ENCODE results near the gene TMIGD2.
"Not testable (repeated sequence)": the region's sequence is repeated elsewhere in the genome, so short reads cannot be mapped to it uniquely, and the experiment has no call there.

TMIGD2 gene

DNA sequence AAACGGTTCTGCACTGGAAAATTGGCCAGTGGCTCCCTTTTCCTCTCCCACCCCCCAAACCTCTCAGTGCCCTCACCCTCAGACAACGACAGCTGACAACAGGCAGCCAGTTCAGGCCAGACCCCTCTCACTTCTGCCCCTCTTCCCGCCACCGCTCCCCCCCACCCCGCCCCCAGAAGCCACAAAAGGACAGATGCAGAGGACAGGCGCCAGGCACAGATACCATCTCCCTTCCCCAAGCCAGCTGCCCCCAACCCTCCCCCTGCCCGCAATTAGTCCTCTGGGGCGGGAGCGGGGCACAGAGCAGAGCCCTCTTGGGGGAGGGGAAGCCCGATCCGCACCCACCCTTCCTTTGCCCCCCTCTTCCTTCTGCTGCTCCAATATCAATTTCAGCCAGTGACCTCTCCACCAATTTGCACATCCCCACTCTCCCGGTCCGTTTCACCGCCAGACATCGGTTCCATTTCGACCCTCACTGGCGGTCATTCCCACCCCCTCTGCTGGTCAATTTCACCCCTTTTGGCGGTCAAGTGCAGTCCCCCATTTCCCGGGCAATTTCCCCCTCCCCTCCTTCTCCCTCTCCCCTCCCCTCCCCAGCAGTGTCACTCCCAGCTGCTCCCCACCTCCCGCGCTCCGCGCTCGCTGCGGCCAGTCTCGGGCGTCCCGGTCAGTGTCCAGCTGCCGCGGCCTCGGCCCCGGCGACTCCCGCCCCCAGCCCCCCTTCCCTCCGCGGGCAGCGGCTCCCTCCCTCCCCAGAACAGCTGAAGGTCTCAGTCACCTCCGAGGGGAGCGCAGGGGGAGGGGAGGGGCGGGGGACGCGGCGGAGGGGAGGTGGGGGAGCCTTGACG, 23.5 kb downstream of the TMIGD2 start, which contains the start of gene SHD:
Gene SHD (plus strand): TSS at position 848 of the 848 bp plus-strand sequence. CDS start 798 bp downstream, outside the sequence.
- H3K36me3 ChIP-seq (ENCODE audit: control insufficient read depth in 4 of 4, insufficient read depth in 4 of 4, low read length in 3 of 4): no peaks in the 10 kb centered on the region
- ChIA-PET POLR2A (no interaction called here), CTCF (interaction anchor here (0.6 to 2.0 kb wide), 4 partner anchors 11 to 75 kb away, joined by 3 to 12 read pairs (median 3); no protein-coding TSS in a partner anchor)
- no peaks in the 10 kb centered on the region for H3K9me3 ChIP-seq (ENCODE audit: control extremely low read depth in 1 of 5, control insufficient read depth in 4 of 5, insufficient read depth in 2 of 5, low read depth in 1 of 5, low read length in 4 of 5)
- peak within 1 kb of the TSS; percentile 13 to 72 (median 48) for H3K4me3 ChIP-seq (ENCODE audit: control insufficient read depth in 1 of 7, extremely low read depth in 1 of 7, insufficient read depth in 4 of 7, low read depth in 2 of 7, low read length in 6 of 7)
- no peak within 1 kb of the TSS for H3K27ac ChIP-seq (ENCODE audit: insufficient read depth in 1 of 2, low read depth in 1 of 2, low read length in 2 of 2, poor library complexity in 1 of 2, severe bottlenecking in 2 of 2)
- peak in 2 of 3 donors; percentile 53 to 66 for DNase-seq
- peaks cover 0 to 27% (median 23%) of the 10 kb centered on the region in 4 experiments for H3K4me1 ChIP-seq (ENCODE audit: control extremely low read depth in 1 of 4, control insufficient read depth in 4 of 4, insufficient read depth in 4 of 4, low read length in 3 of 4)
- peaks cover 0 to 33% (median 6%) of the 10 kb centered on the region in 5 experiments for H3K27me3 ChIP-seq (replicated peaks in 2 of 5; ENCODE audit: control insufficient read depth in 4 of 5, insufficient read depth in 5 of 5, low read length in 4 of 5)
- 0% methylated on average over 14 of the region's 44 CpGs for WGBS (ENCODE audit: insufficient coverage)

DNA sequence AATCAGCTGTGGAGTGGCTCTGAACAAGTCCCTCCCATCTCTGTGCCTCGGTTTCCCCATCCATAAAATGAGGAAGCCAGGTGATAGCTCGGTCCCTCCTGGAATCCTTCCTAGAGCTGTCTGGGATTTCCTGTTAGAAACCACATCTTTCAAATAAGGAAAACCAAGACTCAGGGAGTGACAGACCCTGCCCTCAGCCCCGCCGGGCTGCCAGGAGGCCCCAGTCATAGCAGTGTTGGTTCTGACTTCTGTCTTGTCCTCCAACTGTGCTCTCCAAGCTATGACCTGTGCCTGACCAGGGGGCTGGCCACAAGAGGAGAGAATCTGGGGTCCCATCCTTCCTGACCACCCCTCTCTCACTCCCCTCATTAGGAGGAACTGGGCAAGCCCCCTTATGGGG, 24.2 kb downstream of the TMIGD2 start:
- CTCF ChIA-PET: interaction anchor here (0.7 to 2.0 kb wide), 3 partner anchors 11 to 75 kb away, joined by 3 to 12 read pairs (median 3); no protein-coding TSS in a partner anchor
- no peak for DNase-seq

DNA sequence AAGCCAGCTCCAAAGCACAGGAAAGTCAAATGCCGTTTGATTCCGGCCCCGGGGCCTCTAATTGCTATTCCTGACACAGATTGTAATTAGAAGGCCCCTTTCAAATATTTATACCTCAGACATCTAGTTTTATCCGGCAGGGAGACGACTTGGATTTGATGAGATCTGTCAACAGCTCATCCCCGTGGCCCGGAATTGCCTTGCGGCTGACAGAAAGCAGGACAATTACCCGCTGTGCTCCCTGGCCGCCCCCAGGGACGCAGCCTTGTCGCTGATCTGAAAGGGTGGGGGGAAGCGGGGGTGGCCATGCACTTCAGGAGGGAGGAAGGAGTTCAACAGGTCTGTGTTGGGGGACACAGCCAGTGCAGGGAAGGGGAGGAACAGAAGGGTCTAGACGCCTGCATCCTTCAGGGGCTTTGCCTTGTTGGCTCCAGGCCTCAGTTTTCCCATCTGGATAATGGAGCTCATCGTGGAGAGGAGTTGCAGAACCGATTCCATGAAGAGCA, 24.9 kb downstream of the TMIGD2 start:
- H3K9me3 ChIP-seq (ENCODE audit: control extremely low read depth in 1 of 5, control insufficient read depth in 4 of 5, insufficient read depth in 2 of 5, low read depth in 1 of 5, low read length in 4 of 5): no peaks in the 10 kb centered on the region
- no peak overlapping the region for H3K4me3 ChIP-seq (ENCODE audit: control insufficient read depth in 1 of 7, extremely low read depth in 1 of 7, insufficient read depth in 4 of 7, low read depth in 2 of 7, low read length in 6 of 7)
- H3K27ac ChIP-seq (ENCODE audit: insufficient read depth in 1 of 2, low read depth in 1 of 2, low read length in 2 of 2, poor library complexity in 1 of 2, severe bottlenecking in 2 of 2): no peak overlapping the region
- H3K27me3 ChIP-seq (replicated peaks in 2 of 5; ENCODE audit: control insufficient read depth in 4 of 5, insufficient read depth in 5 of 5, low read length in 4 of 5): peaks cover 0 to 26% (median 6%) of the 10 kb centered on the region in 5 experiments
- no peak for DNase-seq
- H3K4me1 ChIP-seq (ENCODE audit: control extremely low read depth in 1 of 4, control insufficient read depth in 4 of 4, insufficient read depth in 4 of 4, low read length in 3 of 4): peaks cover 0 to 27% (median 23%) of the 10 kb centered on the region in 4 experiments
- WGBS (ENCODE audit: insufficient coverage): 54% methylated on average over 13 of the region's 16 CpGs
- CTCF ChIA-PET: interaction anchor here (0.7 to 2.0 kb wide), 5 partner anchors 10 to 75 kb away, joined by 3 to 12 read pairs (median 3); no protein-coding TSS in a partner anchor
- POLR2A ChIA-PET: interaction anchor here (0.6 kb wide), 2 partner anchors 198 to 904 kb away, joined by 4 read pairs; no protein-coding TSS in a partner anchor
- peaks cover 0 to 2% (median 0%) of the 10 kb centered on the region in 4 experiments for H3K36me3 ChIP-seq (ENCODE audit: control insufficient read depth in 4 of 4, insufficient read depth in 4 of 4, low read length in 3 of 4)

More for the DNA sequence above, 24.2 kb downstream of the TMIGD2 start:
- Histone ChIP-seq H3K36me3 (ENCODE audit: control insufficient read depth in 4 of 4, insufficient read depth in 4 of 4, low read length in 3 of 4) (no peaks in the 10 kb centered on the region), H3K27me3 (replicated peaks in 2 of 5; ENCODE audit: control insufficient read depth in 4 of 5, insufficient read depth in 5 of 5, low read length in 4 of 5) (peaks cover 0 to 31% (median 6%) of the 10 kb centered on the region in 5 experiments), H3K4me3 (ENCODE audit: control insufficient read depth in 1 of 7, extremely low read depth in 1 of 7, insufficient read depth in 4 of 7, low read depth in 2 of 7, low read length in 6 of 7) (peak overlapping the region in 2 of 7 experiments; percentile 33 to 72), H3K27ac (ENCODE audit: insufficient read depth in 1 of 2, low read depth in 1 of 2, low read length in 2 of 2, poor library complexity in 1 of 2, severe bottlenecking in 2 of 2) (no peak overlapping the region), H3K4me1 (ENCODE audit: control extremely low read depth in 1 of 4, control insufficient read depth in 4 of 4, insufficient read depth in 4 of 4, low read length in 3 of 4) (peaks cover 0 to 27% (median 23%) of the 10 kb centered on the region in 4 experiments), H3K9me3 (ENCODE audit: control extremely low read depth in 1 of 5, control insufficient read depth in 4 of 5, insufficient read depth in 2 of 5, low read depth in 1 of 5, low read length in 4 of 5) (no peaks in the 10 kb centered on the region)
- 5% methylated on average over 4 of the region's 4 CpGs for WGBS (ENCODE audit: insufficient coverage)
- POLR2A ChIA-PET: interaction anchor here (0.6 kb wide), 1 partner anchor 197 kb away, joined by 4 read pairs; no protein-coding TSS in a partner anchor

DNA sequence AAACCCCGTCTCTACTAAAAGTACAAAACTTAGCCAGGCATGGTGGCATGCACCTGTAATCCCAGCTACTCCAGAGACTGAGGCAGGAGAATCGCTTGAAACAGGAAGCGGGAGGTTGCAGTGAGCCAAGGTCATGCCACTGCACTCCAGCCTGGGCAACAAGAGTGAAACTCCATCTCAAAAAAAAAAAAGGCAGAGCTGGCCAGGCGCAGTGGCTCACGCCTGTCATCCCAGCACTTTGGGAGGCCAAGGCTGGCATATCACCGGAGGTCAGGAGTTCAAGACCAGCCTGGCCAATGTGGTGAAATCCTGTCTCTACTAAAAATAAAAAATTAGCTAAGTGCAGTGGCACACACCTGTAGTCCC, 27.9 kb downstream of the TMIGD2 start:
- Histone ChIP-seq H3K36me3 (ENCODE audit: control insufficient read depth in 4 of 4, insufficient read depth in 4 of 4, low read length in 3 of 4) (peaks cover 0 to 13% (median 6%) of the 10 kb centered on the region in 4 experiments), H3K4me1 (ENCODE audit: control extremely low read depth in 1 of 4, control insufficient read depth in 4 of 4, insufficient read depth in 4 of 4, low read length in 3 of 4) (peaks cover 0 to 27% (median 18%) of the 10 kb centered on the region in 4 experiments)
- H3K9me3 ChIP-seq (ENCODE audit: control extremely low read depth in 1 of 5, control insufficient read depth in 4 of 5, insufficient read depth in 2 of 5, low read depth in 1 of 5, low read length in 4 of 5); DNase-seq; H3K4me3 ChIP-seq (ENCODE audit: control insufficient read depth in 1 of 7, extremely low read depth in 1 of 7, insufficient read depth in 4 of 7, low read depth in 2 of 7, low read length in 6 of 7); POLR2A ChIA-PET; H3K27ac ChIP-seq (ENCODE audit: insufficient read depth in 1 of 2, low read depth in 1 of 2, low read length in 2 of 2, poor library complexity in 1 of 2, severe bottlenecking in 2 of 2); H3K27me3 ChIP-seq (replicated peaks in 2 of 5; ENCODE audit: control insufficient read depth in 4 of 5, insufficient read depth in 5 of 5, low read length in 4 of 5): not testable (repeated sequence)
- WGBS (ENCODE audit: insufficient coverage): 96% methylated on average over 4 of the region's 6 CpGs
- CTCF ChIA-PET: interaction anchor here (1.0 to 1.7 kb wide), 3 partner anchors 10 to 78 kb away, joined by 3 to 7 read pairs (median 3); partner anchors contain the start of gene MPND

DNA sequence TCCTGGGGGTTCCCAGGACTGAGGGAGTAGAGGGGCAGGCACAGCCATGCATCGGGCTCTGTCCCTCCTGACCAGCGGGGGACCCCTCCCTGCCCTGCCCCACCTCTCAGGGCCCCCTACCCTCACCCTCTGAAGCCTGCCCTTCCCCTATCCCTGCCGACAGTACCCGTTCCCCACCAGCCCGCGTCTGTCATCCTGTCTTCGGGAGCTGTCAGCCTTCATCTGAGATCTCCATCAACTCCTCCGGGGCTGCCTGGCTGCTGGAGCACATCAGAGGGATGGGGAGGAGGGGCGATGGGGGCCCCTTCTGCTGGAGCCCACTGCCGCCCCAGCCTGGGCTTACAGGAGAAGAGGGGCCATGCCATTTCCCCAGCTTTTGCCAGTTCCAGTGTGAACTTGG, 29.3 kb downstream of the TMIGD2 start:
- 96% methylated on average over 6 of the region's 10 CpGs for WGBS (ENCODE audit: insufficient coverage)
- ChIA-PET POLR2A (no interaction called here), CTCF (interaction anchor here (0.6 to 3.2 kb wide), 2 partner anchors 80 to 107 kb away, joined by 3 to 15 read pairs; no protein-coding TSS in a partner anchor)
- H3K27me3 ChIP-seq (replicated peaks in 2 of 5; ENCODE audit: control insufficient read depth in 4 of 5, insufficient read depth in 5 of 5, low read length in 4 of 5): no peaks in the 10 kb centered on the region
- peaks cover 3 to 26% (median 16%) of the 10 kb centered on the region in 4 experiments for H3K36me3 ChIP-seq (ENCODE audit: control insufficient read depth in 4 of 4, insufficient read depth in 4 of 4, low read length in 3 of 4)
- DNase-seq: no peak
- H3K9me3 ChIP-seq (ENCODE audit: control extremely low read depth in 1 of 5, control insufficient read depth in 4 of 5, insufficient read depth in 2 of 5, low read depth in 1 of 5, low read length in 4 of 5): peaks cover 0 to 3% (median 0%) of the 10 kb centered on the region in 5 experiments
- H3K4me1 ChIP-seq (ENCODE audit: control extremely low read depth in 1 of 4, control insufficient read depth in 4 of 4, insufficient read depth in 4 of 4, low read length in 3 of 4): peaks cover 0 to 17% (median 9%) of the 10 kb centered on the region in 4 experiments
- no peak overlapping the region for H3K27ac ChIP-seq (ENCODE audit: insufficient read depth in 1 of 2, low read depth in 1 of 2, low read length in 2 of 2, poor library complexity in 1 of 2, severe bottlenecking in 2 of 2)
- H3K4me3 ChIP-seq (ENCODE audit: control insufficient read depth in 1 of 7, extremely low read depth in 1 of 7, insufficient read depth in 4 of 7, low read depth in 2 of 7, low read length in 6 of 7): no peak overlapping the region

DNA sequence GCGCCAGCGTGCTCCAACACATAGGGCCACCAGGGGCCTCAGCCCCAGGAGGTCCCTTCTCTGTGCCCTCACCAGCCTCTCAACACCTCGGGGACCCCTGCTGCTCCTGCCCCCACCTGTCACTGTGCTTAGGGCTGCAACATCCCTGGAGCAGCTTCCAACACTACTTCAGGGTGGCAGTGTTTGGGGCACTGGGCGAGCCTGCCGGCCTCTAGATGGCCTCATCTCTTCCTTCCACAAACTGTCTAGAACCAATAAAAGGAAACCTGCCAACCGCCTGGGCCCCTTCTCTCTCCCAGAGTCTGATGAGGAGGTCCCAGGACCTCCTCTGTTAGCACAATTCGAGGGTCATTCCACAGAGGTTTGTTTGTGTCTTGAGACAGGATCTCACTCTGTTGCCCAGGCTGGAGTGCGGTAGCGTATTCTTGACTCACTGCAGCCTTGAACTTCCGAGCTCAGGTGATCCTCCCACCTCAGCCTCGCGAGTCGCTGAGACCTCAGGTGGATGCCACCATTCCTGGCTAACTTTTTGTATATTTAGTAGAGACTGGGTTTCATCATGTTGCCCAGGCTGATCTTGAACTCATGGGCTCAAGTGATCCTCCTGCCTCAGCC, 33.3 kb downstream of the TMIGD2 start:
- CTCF ChIA-PET: interaction anchor here (1.1 to 5.4 kb wide), 8 partner anchors 45 to 84 kb away, joined by 3 to 62 read pairs (median 10); partner anchors contain the start of gene MPND
- Histone ChIP-seq H3K36me3 (ENCODE audit: control insufficient read depth in 4 of 4, insufficient read depth in 4 of 4, low read length in 3 of 4) (peaks cover 8 to 43% (median 29%) of the 10 kb centered on the region in 4 experiments), H3K4me3 (ENCODE audit: control insufficient read depth in 1 of 7, extremely low read depth in 1 of 7, insufficient read depth in 4 of 7, low read depth in 2 of 7, low read length in 6 of 7) (no peak overlapping the region), H3K4me1 (ENCODE audit: control extremely low read depth in 1 of 4, control insufficient read depth in 4 of 4, insufficient read depth in 4 of 4, low read length in 3 of 4) (peaks cover 0 to 18% (median 14%) of the 10 kb centered on the region in 4 experiments), H3K27me3 (replicated peaks in 2 of 5; ENCODE audit: control insufficient read depth in 4 of 5, insufficient read depth in 5 of 5, low read length in 4 of 5) (no peaks in the 10 kb centered on the region), H3K9me3 (ENCODE audit: control extremely low read depth in 1 of 5, control insufficient read depth in 4 of 5, insufficient read depth in 2 of 5, low read depth in 1 of 5, low read length in 4 of 5) (peaks cover 0 to 3% (median 0%) of the 10 kb centered on the region in 5 experiments), H3K27ac (ENCODE audit: insufficient read depth in 1 of 2, low read depth in 1 of 2, low read length in 2 of 2, poor library complexity in 1 of 2, severe bottlenecking in 2 of 2) (no peak overlapping the region)
- WGBS (ENCODE audit: insufficient coverage): 87% methylated on average over 11 of the region's 13 CpGs
- DNase-seq: no peak
- POLR2A ChIA-PET: interaction anchor here (0.5 kb wide), 1 partner anchor 37 kb away, joined by 6 read pairs; no protein-coding TSS in a partner anchor
